Measurements from ENCODE around the gene TNP2. TPM values are rescaled to one million over a fixed set of nuclear protein-coding genes. Genes with fewer than 3 reads are reported as not detected.
"Not testable (repeated sequence)": the region's sequence is repeated elsewhere in the genome, so short reads cannot be mapped to it uniquely, and the experiment has no call there.

TNP2 gene
- total RNA-seq, 1 donor from 2014 or later = not detected

GRCh38 chr16:11220507-11220906, 48.6 kb downstream of the TNP2 start:
- not testable (repeated sequence) for DNase-seq (ENCODE audit: low read depth in 2 of 2)

- DNase-seq (ENCODE audit: low read depth in 2 of 2) = no peak
These were observed 49.9 kb downstream of the TNP2 start for GRCh38 chr16:11219178-11219577.

GRCh38 chr16:11218604-11218962, 50.5 kb downstream of the TNP2 start:
- no peak for DNase-seq (ENCODE audit: low read depth in 2 of 2)

Other genes starting within 250 kb of the TNP2 start
- 0.22 and 0.79 TPM in 2 replicates for gene SOCS1, start 13.1 kb downstream of the TNP2 start, total RNA-seq
- gene PRM3, start 4.3 kb upstream of the TNP2 start, total RNA-seq = not detected in 2 replicates
- not detected in 2 replicates for gene PRM2, start 7.2 kb upstream of the TNP2 start, total RNA-seq
- not detected in 2 replicates for gene PRM1, start 12.0 kb upstream of the TNP2 start, total RNA-seq
- gene RMI2, start 76.1 kb upstream of the TNP2 start, total RNA-seq = 0.99 and 2.8 TPM in 2 replicates

All from lung microvascular endothelial cell (primary cell).